Astrocyte (in vitro differentiated cells and primary cell): Measurements from ENCODE around the gene GPC3. TPM values are rescaled to one million over a fixed set of nuclear protein-coding genes. Genes with fewer than 3 reads are reported as not detected.

Source experiments
- DNase-seq: peaks from one replicate; pipeline ENCODE4 v3.0.0-alpha.2; 2010; ENCODE audit warnings: low read depth
- FAIRE-seq: peaks from 2 replicates; lab custom pipeline; 2011; peaks lifted over from hg19 to GRCh38; lab: Jason Lieb, UNC
- H2AFZ ChIP-seq: 2 replicates; pipeline ENCODE4 v1.6.0; 2012; ENCODE audit warnings: low read depth, low read length, inconsistent platforms
- H3K27ac ChIP-seq: 2 replicates; pipeline ENCODE4 v1.5.1; 2011; ENCODE audit warnings: low read depth, low read length, inconsistent platforms
- H3K27me3 ChIP-seq: 2 replicates; pipeline ENCODE4 v1.6.0; 2011; ENCODE audit warnings: low read length, inconsistent platforms; ENCODE audit not compliant: insufficient read depth
- H3K36me3 ChIP-seq: 2 replicates; pipeline ENCODE4 v1.5.1; 2011; ENCODE audit warnings: low read length, inconsistent platforms; ENCODE audit not compliant: insufficient read depth
- H3K4me1 ChIP-seq: 2 replicates; pipeline ENCODE4 v1.5.1; 2011; ENCODE audit warnings: low read length, inconsistent platforms; ENCODE audit not compliant: insufficient read depth
- H3K4me2 ChIP-seq: 2 replicates; pipeline ENCODE4 v1.6.0; 2012; ENCODE audit warnings: low read length, inconsistent platforms
- H3K4me3 ChIP-seq: 2 replicates; pipeline ENCODE4 v1.5.1; 2011; ENCODE audit warnings: low read depth, mild to moderate bottlenecking, low read length, inconsistent platforms; ENCODE audit not compliant: insufficient read depth
- H3K79me2 ChIP-seq: 2 replicates; pipeline ENCODE4 v1.6.0; 2012; ENCODE audit warnings: mild to moderate bottlenecking, low read length, inconsistent platforms; ENCODE audit not compliant: insufficient read depth
- H3K9ac ChIP-seq: 2 replicates; pipeline ENCODE4 v1.6.0; 2012; ENCODE audit warnings: mild to moderate bottlenecking, low read length, inconsistent platforms
- H3K9me3 ChIP-seq: 2 replicates; pipeline ENCODE4 v1.5.1; 2012; ENCODE audit warnings: low read depth, mild to moderate bottlenecking, low read length, inconsistent platforms; ENCODE audit not compliant: insufficient read depth
- H4K20me1 ChIP-seq: 2 replicates; pipeline ENCODE4 v1.6.0; 2012; ENCODE audit warnings: low read length, inconsistent platforms; ENCODE audit not compliant: insufficient read depth
- H3K27ac Mint-ChIP-seq: one replicate; pipeline ENCODE4 v1.8.0; 2021; ENCODE audit warnings: mild to moderate bottlenecking, mixed read lengths; ENCODE audit not compliant: unreplicated experiment
- H3K27me3 Mint-ChIP-seq: one replicate; pipeline ENCODE4 v1.8.0; 2021; ENCODE audit warnings: low read depth, mixed read lengths; ENCODE audit not compliant: unreplicated experiment
- H3K36me3 Mint-ChIP-seq: one replicate; pipeline ENCODE4 v1.8.0; 2021; ENCODE audit warnings: low read depth, mixed read lengths; ENCODE audit not compliant: unreplicated experiment
- H3K4me1 Mint-ChIP-seq: one replicate; pipeline ENCODE4 v1.8.0; 2021; ENCODE audit warnings: low read depth, mixed read lengths; ENCODE audit not compliant: unreplicated experiment
- H3K4me3 Mint-ChIP-seq: one replicate; pipeline ENCODE4 v1.8.0; 2021; ENCODE audit warnings: mild to moderate bottlenecking, moderate library complexity, mixed read lengths; ENCODE audit not compliant: unreplicated experiment
- H3K9me3 Mint-ChIP-seq: one replicate; pipeline ENCODE4 v1.8.0; 2021; ENCODE audit warnings: mild to moderate bottlenecking, mixed read lengths; ENCODE audit not compliant: unreplicated experiment
- EZH2 ChIP-seq: IDR thresholded peaks from 2 replicates; pipeline ENCODE4 v1.6.1; 2012; ENCODE audit warnings: mild to moderate bottlenecking, low read length, inconsistent platforms; ENCODE audit not compliant: insufficient read depth
- total RNA-seq: library from RNA; stranded (reverse); gene quantifications from 2 replicates; pipeline ENCODE4 v1.2.1, GENCODE V29; 2021
- TF ChIP-seq, protein P1 (sequence below): IDR thresholded peaks from 2 replicates; pipeline ENCODE4 v1.5.1; 2011; ENCODE audit warnings: low read depth, mild to moderate bottlenecking, inconsistent platforms, low read length, moderate library complexity; ENCODE audit not compliant: insufficient read depth

Gene GPC3
- total RNA-seq, 1 donor from 2014 or later, result 8.2 TPM

DNA sequence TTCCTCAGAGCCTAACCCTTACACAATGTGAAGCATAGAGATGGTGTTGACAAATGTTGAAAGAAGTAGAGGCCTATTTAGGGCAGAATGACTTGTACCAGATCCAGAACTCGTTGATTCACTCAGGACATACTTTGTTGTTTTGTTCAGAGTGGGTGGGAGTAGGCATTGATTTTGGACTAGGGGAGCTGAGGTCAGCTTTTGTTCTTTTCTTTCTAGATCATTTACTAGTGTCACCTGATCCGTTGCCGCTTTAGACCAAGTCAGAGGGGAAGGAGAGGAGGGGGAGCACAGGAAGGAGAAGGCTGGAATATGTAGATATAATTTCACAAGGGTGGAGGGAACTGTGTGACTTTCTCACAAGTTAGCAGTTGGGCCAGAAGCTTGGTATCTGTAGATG, 287.7 kb downstream of the GPC3 start:
- Histone ChIP-seq H3K79me2 (no peaks in the 10 kb centered on the region), H3K27me3 (no peaks in the 10 kb centered on the region), H2AFZ (no peak overlapping the region), H3K4me2 (peak overlapping the region; percentile 30), H3K36me3 (no peaks in the 10 kb centered on the region), H3K4me1 (peaks cover 3% of the 10 kb centered on the region), H3K4me3 (no peak overlapping the region), H3K9ac (no peak overlapping the region), H3K9me3 (no peaks in the 10 kb centered on the region), H3K27ac (no peak overlapping the region), H4K20me1 (no peaks in the 10 kb centered on the region)
- peaks cover 23% of the 10 kb centered on the region for H3K4me1 Mint-ChIP-seq
- H3K36me3 Mint-ChIP-seq, result no peaks in the 10 kb centered on the region
- no peak for DNase-seq
- no peaks in the 10 kb centered on the region for H3K27me3 Mint-ChIP-seq
- no peak overlapping the region for H3K4me3 Mint-ChIP-seq
- H3K9me3 Mint-ChIP-seq, result no peaks in the 10 kb centered on the region
- FAIRE-seq, result peak; percentile 20
- TF ChIP-seq, protein P1, sequence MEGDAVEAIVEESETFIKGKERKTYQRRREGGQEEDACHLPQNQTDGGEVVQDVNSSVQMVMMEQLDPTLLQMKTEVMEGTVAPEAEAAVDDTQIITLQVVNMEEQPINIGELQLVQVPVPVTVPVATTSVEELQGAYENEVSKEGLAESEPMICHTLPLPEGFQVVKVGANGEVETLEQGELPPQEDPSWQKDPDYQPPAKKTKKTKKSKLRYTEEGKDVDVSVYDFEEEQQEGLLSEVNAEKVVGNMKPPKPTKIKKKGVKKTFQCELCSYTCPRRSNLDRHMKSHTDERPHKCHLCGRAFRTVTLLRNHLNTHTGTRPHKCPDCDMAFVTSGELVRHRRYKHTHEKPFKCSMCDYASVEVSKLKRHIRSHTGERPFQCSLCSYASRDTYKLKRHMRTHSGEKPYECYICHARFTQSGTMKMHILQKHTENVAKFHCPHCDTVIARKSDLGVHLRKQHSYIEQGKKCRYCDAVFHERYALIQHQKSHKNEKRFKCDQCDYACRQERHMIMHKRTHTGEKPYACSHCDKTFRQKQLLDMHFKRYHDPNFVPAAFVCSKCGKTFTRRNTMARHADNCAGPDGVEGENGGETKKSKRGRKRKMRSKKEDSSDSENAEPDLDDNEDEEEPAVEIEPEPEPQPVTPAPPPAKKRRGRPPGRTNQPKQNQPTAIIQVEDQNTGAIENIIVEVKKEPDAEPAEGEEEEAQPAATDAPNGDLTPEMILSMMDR, result no peak
- no peak for TF ChIP-seq EZH2
- no peak overlapping the region for H3K27ac Mint-ChIP-seq

DNA sequence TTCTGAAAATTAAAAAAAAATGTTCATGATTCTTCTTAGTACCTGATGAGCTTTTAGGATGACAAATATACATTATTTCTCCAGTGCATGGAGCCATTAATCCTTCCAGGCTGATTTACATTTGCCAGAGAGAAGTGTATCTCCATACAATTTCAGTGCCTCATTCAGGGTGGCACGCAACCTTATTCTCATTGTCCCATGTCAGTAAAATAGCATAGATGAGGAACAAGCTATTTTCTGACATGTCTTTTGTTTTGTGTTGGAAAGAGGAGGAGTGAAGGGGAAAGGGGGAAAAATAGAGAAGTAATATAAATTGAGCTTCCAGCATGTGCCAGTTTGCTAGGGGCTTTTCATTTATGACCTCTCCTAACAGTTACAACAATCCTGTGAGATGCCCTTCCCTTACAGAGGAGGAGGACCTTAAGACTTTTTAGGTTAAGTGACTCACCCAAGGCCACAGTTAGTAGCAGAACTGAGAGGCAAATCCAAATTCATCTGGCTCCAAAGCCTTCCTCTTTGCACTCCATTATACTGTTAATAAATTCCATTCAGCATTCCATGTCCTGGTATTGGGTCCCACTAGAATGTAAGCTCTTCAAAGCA, 295.3 kb downstream of the GPC3 start:
- no peaks in the 10 kb centered on the region for H3K4me1 ChIP-seq
- H3K27ac ChIP-seq, result no peak overlapping the region
- H3K36me3 Mint-ChIP-seq, result no peaks in the 10 kb centered on the region
- no peaks in the 10 kb centered on the region for H3K27me3 Mint-ChIP-seq
- H3K4me3 ChIP-seq, result no peak overlapping the region
- no peak overlapping the region for H2AFZ ChIP-seq
- H3K9ac ChIP-seq, result no peak overlapping the region
- H3K36me3 ChIP-seq, result no peaks in the 10 kb centered on the region
- no peak overlapping the region for H3K4me3 Mint-ChIP-seq
- H3K4me1 Mint-ChIP-seq, result no peaks in the 10 kb centered on the region
- no peaks in the 10 kb centered on the region for H4K20me1 ChIP-seq
- no peaks in the 10 kb centered on the region for H3K27me3 ChIP-seq
- no peaks in the 10 kb centered on the region for H3K79me2 ChIP-seq
- no peak overlapping the region for H3K4me2 ChIP-seq
- no peak for TF ChIP-seq EZH2
- TF ChIP-seq, protein P1, result no peak
- no peak overlapping the region for H3K27ac Mint-ChIP-seq
- DNase-seq (no peak), FAIRE-seq (no peak)
- no peaks in the 10 kb centered on the region for H3K9me3 ChIP-seq
- no peaks in the 10 kb centered on the region for H3K9me3 Mint-ChIP-seq

DNA sequence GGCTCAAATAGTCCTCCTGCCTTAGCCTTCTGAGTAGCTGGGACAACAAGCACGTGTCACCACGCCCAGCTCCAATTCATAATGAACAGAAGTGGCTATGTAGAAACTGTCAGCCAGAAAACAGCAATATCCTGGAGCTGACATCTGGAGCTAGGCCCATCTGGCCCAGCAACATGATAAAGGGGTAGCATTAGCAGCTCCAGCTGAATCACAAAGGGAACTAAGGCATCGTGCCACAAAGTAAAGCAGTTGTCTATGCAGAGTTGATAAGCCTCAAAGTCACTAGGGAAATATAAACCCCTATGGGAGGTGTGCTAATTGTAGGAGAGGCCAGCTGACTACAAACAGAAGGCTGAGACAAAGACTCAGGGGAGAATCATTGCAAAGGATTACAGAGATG, 299.6 kb downstream of the GPC3 start:
- TF ChIP-seq, protein P1, result no peak
- TF ChIP-seq EZH2, result no peak
- Histone ChIP-seq H3K9me3 (no peaks in the 10 kb centered on the region), H3K27me3 (no peaks in the 10 kb centered on the region), H3K4me1 (no peaks in the 10 kb centered on the region), H3K79me2 (no peaks in the 10 kb centered on the region), H3K36me3 (no peaks in the 10 kb centered on the region), H4K20me1 (no peaks in the 10 kb centered on the region), H3K9ac (no peak overlapping the region), H2AFZ (no peak overlapping the region), H3K27ac (no peak overlapping the region), H3K4me2 (no peak overlapping the region), H3K4me3 (no peak overlapping the region)
- H3K27me3 Mint-ChIP-seq, result no peaks in the 10 kb centered on the region
- H3K4me1 Mint-ChIP-seq, result no peaks in the 10 kb centered on the region
- H3K36me3 Mint-ChIP-seq, result no peaks in the 10 kb centered on the region
- no peak for DNase-seq
- no peak overlapping the region for H3K4me3 Mint-ChIP-seq
- H3K9me3 Mint-ChIP-seq, result no peaks in the 10 kb centered on the region
- FAIRE-seq, result no peak
- no peak overlapping the region for H3K27ac Mint-ChIP-seq
